ENCODE measurements around the gene RAB11FIP4.
A peak's percentile ranks its signal among the peaks of the same experiment; 100 is the strongest.

Gene RAB11FIP4

GRCh38 chr17:31508288-31509094, 117.0 kb downstream of the RAB11FIP4 start:
- peak; percentile 79 for DNase-seq

- DNase-seq = peak; percentile 13
Observed at GRCh38 chr17:31509095-31509804, 117.8 kb downstream of the RAB11FIP4 start.

- no peak for DNase-seq
Observed at GRCh38 chr17:31509805-31510177, 118.3 kb downstream of the RAB11FIP4 start.

- peak; percentile 52 for DNase-seq
Observed at GRCh38 chr17:31510308-31511194, 119.1 kb downstream of the RAB11FIP4 start.

- DNase-seq = no peak
Observed at GRCh38 chr17:31511195-31511578, 119.7 kb downstream of the RAB11FIP4 start.

GRCh38 chr17:31511580-31511979, 120.1 kb downstream of the RAB11FIP4 start:
- no peak for DNase-seq

- DNase-seq = no peak
Observed at GRCh38 chr17:31512104-31512740, 120.7 kb downstream of the RAB11FIP4 start.

- no peak for DNase-seq
Observed at GRCh38 chr17:31512796-31513195, 121.3 kb downstream of the RAB11FIP4 start.

GRCh38 chr17:31513731-31514427, 122.4 kb downstream of the RAB11FIP4 start:
- DNase-seq = no peak

GRCh38 chr17:31515267-31515666, 123.8 kb downstream of the RAB11FIP4 start:
- DNase-seq = no peak

GRCh38 chr17:31517524-31517923, 126.0 kb downstream of the RAB11FIP4 start:
- DNase-seq = peak; percentile 36

- no peak for DNase-seq
Observed at GRCh38 chr17:31518478-31518877, 127.0 kb downstream of the RAB11FIP4 start.

GRCh38 chr17:31521632-31522283, 130.3 kb downstream of the RAB11FIP4 start:
- no peak for DNase-seq

GRCh38 chr17:31522284-31522931, 130.9 kb downstream of the RAB11FIP4 start:
- no peak for DNase-seq

- no peak for DNase-seq
Observed at GRCh38 chr17:31522987-31523495, 131.6 kb downstream of the RAB11FIP4 start.

- DNase-seq = no peak
Observed at GRCh38 chr17:31523862-31524730, 132.6 kb downstream of the RAB11FIP4 start.

- peak; percentile 93 for DNase-seq
Observed at GRCh38 chr17:31524926-31525800, 133.7 kb downstream of the RAB11FIP4 start.

GRCh38 chr17:31525801-31526549, 134.5 kb downstream of the RAB11FIP4 start:
- DNase-seq = no peak

Data from CD4-positive, alpha-beta T cell treated with Interleukin-17A for 4 hours (primary cell).